HG02571 (cell line): ENCODE results near the gene LENG1.
A peak's percentile ranks its signal among the peaks of the same experiment; 100 is the strongest.
"Not testable (repeated sequence)": the region's sequence is repeated elsewhere in the genome, so short reads cannot be mapped to it uniquely, and the experiment has no call there.

Experiments used
- ATAC-seq: cut with Tn5 transposase; IDR thresholded peaks from one replicate; pipeline ENCODE4 v1.9.1; 2021; ENCODE audit warnings: mild to moderate bottlenecking, moderate library complexity; ENCODE audit not compliant: unreplicated experiment

Gene LENG1

GRCh38 chr19:54189735-54190502, 30.4 kb upstream of the LENG1 start:
- ATAC-seq = peak; percentile 44

GRCh38 chr19:54189145-54189734, 29.7 kb upstream of the LENG1 start, which contains the start of gene MBOAT7:
Gene MBOAT7 (minus strand): TSS chr19:54189580. CDS start chr19:54188508, 1,072 bp downstream.
- peak; percentile 12 for ATAC-seq

GRCh38 chr19:54188215-54188871, 28.8 kb upstream of the LENG1 start:
- ATAC-seq = no peak

- ATAC-seq = no peak
Observed at GRCh38 chr19:54186934-54187381, 27.4 kb upstream of the LENG1 start.

GRCh38 chr19:54186351-54186750, 26.8 kb upstream of the LENG1 start:
- ATAC-seq = no peak

GRCh38 chr19:54183431-54183830, 23.9 kb upstream of the LENG1 start:
- no peak for ATAC-seq

GRCh38 chr19:54181894-54182293, 22.4 kb upstream of the LENG1 start:
- ATAC-seq = not testable (repeated sequence)

GRCh38 chr19:54180691-54181091, 21.2 kb upstream of the LENG1 start:
- ATAC-seq = no peak

GRCh38 chr19:54179921-54180461, 20.5 kb upstream of the LENG1 start:
- ATAC-seq = no peak

GRCh38 chr19:54179262-54179852, 19.8 kb upstream of the LENG1 start:
- no peak for ATAC-seq

GRCh38 chr19:54178581-54179261, 19.2 kb upstream of the LENG1 start:
- ATAC-seq = no peak

GRCh38 chr19:54173951-54174834, 14.7 kb upstream of the LENG1 start:
- ATAC-seq = no peak

GRCh38 chr19:54173359-54173699, 13.8 kb upstream of the LENG1 start:
- ATAC-seq = no peak

GRCh38 chr19:54172471-54173358, 13.2 kb upstream of the LENG1 start, which contains the start of gene TMC4:
Gene TMC4 (minus strand): TSS chr19:54173160. CDS start chr19:54173117, 43 bp downstream.
- ATAC-seq = no peak

GRCh38 chr19:54171736-54172431, 12.4 kb upstream of the LENG1 start:
- not testable (repeated sequence) for ATAC-seq

- no peak for ATAC-seq
Observed at GRCh38 chr19:54169149-54169740, 9.7 kb upstream of the LENG1 start.

- no peak for ATAC-seq
Observed at GRCh38 chr19:54168174-54168917, 8.8 kb upstream of the LENG1 start.
